CD4-positive, alpha-beta T cell treated with Interleukin-1 beta for 1 hour (primary cell): ENCODE data around the gene ACVR2B.

Experiments
- DNase-seq, 2 donors: peaks; one replicate each; pipeline ENCODE4 v3.0.0-alpha.2; 2020 to 2022

Gene ACVR2B

GRCh38 chr3:38458796-38459498, 5.3 kb downstream of the ACVR2B start:
- DNase-seq = no peak

- DNase-seq = no peak
These were observed 5.9 kb downstream of the ACVR2B start for GRCh38 chr3:38459499-38460048.

GRCh38 chr3:38460377-38461270, 6.9 kb downstream of the ACVR2B start:
- DNase-seq = no peak

DNA sequence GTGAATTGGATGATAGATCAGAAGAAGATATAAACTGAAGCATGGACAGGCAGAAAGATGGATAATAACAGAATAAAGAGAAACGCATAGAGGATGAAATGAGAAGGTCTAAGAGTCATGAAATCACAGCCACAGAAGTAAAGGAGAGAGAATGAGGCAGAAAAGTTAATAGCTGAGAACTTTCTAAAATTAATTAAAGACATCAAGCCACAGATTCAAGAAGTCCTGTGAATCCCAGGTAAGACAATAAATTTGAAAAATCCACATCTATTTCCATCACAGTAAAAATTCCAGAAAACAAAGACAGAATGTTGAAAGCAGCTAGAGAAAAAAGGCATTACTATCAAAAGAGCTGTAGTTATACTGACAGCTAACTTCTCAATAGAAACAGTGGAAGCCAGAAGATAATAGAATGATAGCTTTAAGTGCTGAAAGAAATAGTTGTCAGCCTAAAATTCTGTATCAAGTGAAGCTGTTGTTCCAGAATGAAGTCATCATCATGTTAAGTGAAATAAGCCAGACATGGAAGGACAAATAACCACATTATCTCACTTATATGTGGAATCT, 12.0 kb downstream of the ACVR2B start:
- no peak for DNase-seq

- DNase-seq = no peak
These were observed 15.1 kb downstream of the ACVR2B start for GRCh38 chr3:38468765-38469164.

- no peak for DNase-seq
These were observed 16.2 kb downstream of the ACVR2B start for GRCh38 chr3:38469852-38470251.

DNA sequence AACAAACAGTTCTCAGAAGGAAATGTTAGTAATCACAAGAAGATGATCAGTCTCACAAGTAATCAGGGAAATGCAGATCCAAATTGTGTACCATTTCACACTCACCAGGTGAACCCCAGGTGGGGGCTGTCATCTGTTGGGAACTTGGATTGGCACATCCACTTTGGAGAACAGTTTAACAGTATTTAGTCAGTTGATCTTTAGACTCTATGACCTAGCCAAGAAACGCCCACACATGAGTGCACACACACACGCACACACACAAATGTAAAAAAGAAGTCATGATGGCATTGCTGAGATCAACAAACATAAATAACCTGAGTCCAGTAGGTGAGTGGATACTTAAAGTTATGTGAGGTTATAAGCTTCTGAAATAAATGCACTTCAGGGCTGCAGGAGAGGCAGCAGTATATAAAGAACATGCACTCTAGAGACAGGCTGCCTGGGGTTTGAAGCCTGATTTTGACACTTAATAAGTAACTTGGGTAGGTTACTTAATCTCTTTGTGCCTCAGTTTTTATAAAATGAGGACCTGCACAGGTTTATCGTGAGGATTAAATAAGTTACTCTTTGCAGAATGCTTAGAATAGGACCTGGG, 17.7 kb downstream of the ACVR2B start:
- no peak for DNase-seq

DNA sequence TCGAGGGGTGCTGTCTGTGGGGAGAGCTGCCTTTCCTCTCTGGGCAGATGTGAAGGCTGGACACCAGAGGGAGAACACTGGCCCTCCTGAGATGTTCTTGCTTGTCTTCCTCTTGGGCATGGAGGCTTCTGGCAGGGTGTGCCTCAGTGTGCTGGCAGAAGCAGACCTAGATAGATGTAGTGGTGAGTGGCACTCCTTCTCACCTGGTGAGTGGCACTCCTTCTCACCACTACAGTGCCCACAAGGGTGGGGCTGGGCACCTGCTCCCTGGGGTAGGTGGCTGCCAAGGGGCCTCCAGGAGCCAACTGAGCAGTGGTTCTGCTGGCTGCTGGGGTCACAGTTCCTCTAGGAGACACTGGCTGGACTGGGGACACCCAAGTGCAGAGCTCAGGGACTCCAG, 18.7 kb downstream of the ACVR2B start:
- DNase-seq = no peak

DNA sequence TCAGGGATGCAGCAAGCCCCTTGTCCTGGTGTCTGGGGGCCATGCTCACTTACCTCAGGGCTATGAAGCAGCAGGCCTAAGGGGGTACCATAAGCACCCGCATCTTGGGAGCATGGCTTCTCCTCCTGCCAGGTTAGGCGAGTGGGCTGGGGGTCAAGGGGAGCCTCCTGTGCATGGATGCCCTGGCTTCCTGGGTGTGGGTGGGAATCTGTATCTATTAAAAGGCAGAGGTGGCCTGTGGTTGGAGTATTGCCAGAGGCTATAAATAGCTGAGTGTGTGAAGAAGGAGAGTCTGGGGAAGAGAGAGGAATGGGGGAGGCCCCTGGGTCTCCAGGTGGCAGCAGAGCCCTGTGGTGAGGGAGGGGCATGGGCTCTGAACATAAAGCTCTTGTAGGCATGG, 19.5 kb downstream of the ACVR2B start:
- no peak for DNase-seq

- DNase-seq = no peak
These were observed 21.4 kb downstream of the ACVR2B start for GRCh38 chr3:38474928-38475605.

DNA sequence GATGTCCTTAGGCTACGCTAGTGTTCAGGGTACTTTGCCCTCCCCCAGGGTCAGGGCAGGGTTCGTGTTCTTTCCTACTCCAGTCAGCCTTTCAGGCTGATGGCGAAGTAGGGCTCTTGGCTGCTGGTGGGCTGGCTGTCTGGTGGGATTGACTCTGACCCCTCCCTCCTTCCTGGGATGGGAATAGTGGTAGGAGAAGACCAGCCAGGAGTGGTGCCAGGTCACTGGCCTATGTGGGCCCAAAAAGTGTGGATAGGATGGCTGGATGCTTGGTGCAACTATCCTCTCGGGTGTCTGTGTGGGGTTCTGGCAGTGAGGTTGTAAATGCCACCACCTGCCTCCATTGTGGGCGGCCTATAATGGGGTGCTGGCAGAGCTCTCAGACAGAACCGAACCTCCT, 22.0 kb downstream of the ACVR2B start:
- DNase-seq = no peak

- no peak for DNase-seq
These were observed 22.6 kb downstream of the ACVR2B start for GRCh38 chr3:38476157-38476756.

GRCh38 chr3:38477057-38477820, 23.5 kb downstream of the ACVR2B start:
- no peak for DNase-seq

DNA sequence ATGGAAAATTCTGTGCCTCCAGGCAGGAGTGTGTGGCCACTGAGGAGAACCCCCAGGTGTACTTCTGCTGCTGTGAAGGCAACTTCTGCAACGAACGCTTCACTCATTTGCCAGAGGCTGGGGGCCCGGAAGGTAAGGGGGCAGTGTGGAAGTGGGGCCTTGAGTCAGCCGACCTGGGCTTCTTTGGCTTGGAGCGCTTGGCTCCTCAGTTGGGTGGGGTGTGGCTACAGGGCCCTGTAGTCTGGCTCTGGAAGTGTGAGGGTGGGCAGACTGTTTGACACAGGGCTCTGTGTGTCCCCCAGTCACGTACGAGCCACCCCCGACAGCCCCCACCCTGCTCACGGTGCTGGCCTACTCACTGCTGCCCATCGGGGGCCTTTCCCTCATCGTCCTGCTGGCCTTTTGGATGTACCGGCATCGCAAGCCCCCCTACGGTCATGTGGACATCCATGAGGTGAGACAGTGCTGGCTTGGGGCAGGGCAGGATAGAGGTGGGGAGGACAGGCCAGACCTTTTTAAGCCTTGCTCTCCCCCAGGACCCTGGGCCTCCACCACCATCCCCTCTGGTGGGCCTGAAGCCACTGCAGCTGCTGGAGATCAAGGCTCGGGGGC, 24.3 kb downstream of the ACVR2B start:
- no peak for DNase-seq

DNA sequence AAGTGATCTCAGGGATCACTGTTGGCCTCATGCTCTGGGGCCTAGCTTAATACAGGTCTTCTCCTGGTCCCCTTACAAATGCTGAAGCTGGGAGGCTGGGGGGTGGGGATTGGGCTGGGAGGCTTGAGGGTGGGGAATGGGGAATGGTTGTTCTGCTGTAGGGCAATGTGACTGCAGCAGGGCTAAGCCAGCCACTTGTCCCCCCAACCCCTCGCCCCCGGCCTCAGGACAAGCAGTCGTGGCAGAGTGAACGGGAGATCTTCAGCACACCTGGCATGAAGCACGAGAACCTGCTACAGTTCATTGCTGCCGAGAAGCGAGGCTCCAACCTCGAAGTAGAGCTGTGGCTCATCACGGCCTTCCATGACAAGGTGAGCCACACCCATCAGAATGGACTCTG, 25.2 kb downstream of the ACVR2B start:
- no peak for DNase-seq

GRCh38 chr3:38479431-38480092, 25.9 kb downstream of the ACVR2B start:
- DNase-seq = peak; percentile 52 to 64

DNA sequence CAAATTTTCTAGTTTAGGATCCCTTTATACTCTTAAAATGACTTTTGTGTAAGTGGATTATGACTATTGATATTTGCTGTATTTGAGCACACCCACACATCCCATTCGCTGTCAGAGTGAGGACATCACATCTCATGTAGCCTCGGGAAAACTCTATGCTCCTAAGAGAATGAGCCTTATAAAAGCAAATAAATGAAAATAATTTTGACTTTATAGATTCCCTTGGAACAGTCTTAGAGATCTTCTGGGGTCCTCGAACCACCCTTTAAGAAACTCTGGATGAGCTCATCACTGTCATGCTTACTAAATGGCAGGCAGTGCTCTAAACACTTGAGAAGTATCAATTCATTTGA, 26.4 kb downstream of the ACVR2B start:
- DNase-seq = no peak

GRCh38 chr3:38480930-38481329, 27.2 kb downstream of the ACVR2B start:
- DNase-seq = no peak

DNA sequence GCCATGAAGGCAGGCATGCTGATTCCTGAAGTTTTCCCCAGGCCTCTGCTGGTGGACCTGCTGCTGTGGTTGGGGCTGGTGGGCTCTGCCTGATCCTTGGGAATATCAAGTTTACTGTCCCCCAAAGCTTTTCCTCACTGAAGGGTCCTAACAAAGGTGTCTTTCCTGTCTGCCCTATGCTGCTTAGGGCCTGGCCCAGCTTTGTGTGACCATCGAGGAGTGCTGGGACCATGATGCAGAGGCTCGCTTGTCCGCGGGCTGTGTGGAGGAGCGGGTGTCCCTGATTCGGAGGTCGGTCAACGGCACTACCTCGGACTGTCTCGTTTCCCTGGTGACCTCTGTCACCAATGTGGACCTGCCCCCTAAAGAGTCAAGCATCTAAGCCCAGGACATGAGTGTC, 29.3 kb downstream of the ACVR2B start:
- DNase-seq = no peak

DNA sequence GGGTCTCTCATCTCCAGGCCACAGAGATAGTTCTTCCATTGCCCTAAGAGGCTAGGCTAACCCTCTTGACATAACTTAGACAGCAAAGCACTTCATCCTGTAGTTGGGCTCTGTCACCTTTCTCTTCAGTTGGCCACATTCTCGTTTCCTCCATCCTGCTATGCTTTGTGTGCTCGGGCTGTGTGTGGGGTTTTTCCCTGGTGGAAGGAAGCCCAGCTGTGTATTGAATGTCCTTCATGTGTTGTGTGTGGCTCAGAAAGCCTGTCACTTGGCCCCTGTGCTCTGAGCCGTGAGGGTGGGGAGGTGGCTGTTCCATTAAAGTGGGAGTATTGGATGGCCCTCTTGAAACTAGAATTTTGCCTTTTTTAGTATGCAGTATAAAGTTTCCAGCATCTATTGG, 33.6 kb downstream of the ACVR2B start:
- DNase-seq = no peak

DNA sequence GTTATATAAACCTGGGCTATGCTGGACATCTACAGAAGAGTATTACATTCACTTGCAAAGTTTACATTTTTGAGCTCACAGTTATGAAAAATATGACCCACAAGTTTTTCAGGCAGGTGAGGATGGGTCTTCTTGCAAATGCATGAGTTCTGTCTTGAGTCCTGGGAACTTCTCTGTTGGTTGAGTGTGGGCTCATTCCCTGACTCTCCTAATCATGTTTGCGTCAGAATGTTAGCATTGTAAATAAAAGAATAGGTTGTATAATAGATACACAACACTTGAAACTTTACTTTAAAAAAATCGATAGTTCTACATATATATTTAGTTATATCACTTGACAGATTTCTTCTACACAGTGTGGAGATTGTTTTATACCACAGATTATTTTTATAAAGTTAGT, 35.3 kb downstream of the ACVR2B start:
- DNase-seq = no peak
